GM19035 (cell line): Measurements from ENCODE around the gene EFEMP1.

ENCODE experiments used
- ATAC-seq: cut with Tn5 transposase; IDR thresholded peaks from one replicate; pipeline ENCODE4 v1.9.1; 2021; ENCODE audit not compliant: unreplicated experiment

EFEMP1 gene

GRCh38 chr2:55899881-55900280, 23.7 kb downstream of the EFEMP1 start:
- ATAC-seq = no peak

- no peak for ATAC-seq
Observed at GRCh38 chr2:55898386-55899040, 25.1 kb downstream of the EFEMP1 start.

- no peak for ATAC-seq
Observed at GRCh38 chr2:55896633-55897032, 26.9 kb downstream of the EFEMP1 start.

GRCh38 chr2:55894720-55895119, 28.9 kb downstream of the EFEMP1 start:
- no peak for ATAC-seq

GRCh38 chr2:55891671-55892094, 31.9 kb downstream of the EFEMP1 start:
- no peak for ATAC-seq

- no peak for ATAC-seq
Observed at GRCh38 chr2:55888936-55889335, 34.6 kb downstream of the EFEMP1 start.

- ATAC-seq = no peak
Observed at GRCh38 chr2:55887901-55888624, 35.5 kb downstream of the EFEMP1 start.

- ATAC-seq = no peak
Observed at GRCh38 chr2:55887351-55887750, 36.2 kb downstream of the EFEMP1 start.

- no peak for ATAC-seq
Observed at GRCh38 chr2:55885944-55886281, 37.7 kb downstream of the EFEMP1 start.

GRCh38 chr2:55885127-55885943, 38.2 kb downstream of the EFEMP1 start:
- no peak for ATAC-seq

- ATAC-seq = no peak
Observed at GRCh38 chr2:55883829-55884228, 39.8 kb downstream of the EFEMP1 start.

- no peak for ATAC-seq
Observed at GRCh38 chr2:55883357-55883756, 40.2 kb downstream of the EFEMP1 start.

GRCh38 chr2:55882954-55883353, 40.6 kb downstream of the EFEMP1 start:
- no peak for ATAC-seq

- ATAC-seq = no peak
Observed at GRCh38 chr2:55880416-55881143, 43.0 kb downstream of the EFEMP1 start.

- no peak for ATAC-seq
Observed at GRCh38 chr2:55879976-55880375, 43.6 kb downstream of the EFEMP1 start.

GRCh38 chr2:55877087-55877436, 46.5 kb downstream of the EFEMP1 start:
- ATAC-seq = no peak

GRCh38 chr2:55876429-55877086, 47.0 kb downstream of the EFEMP1 start:
- ATAC-seq = no peak

GRCh38 chr2:55875434-55876135, 48.0 kb downstream of the EFEMP1 start:
- peak; percentile 57 for ATAC-seq

- no peak for ATAC-seq
Observed at GRCh38 chr2:55874338-55874737, 49.2 kb downstream of the EFEMP1 start.

GRCh38 chr2:55871637-55872036, 51.9 kb downstream of the EFEMP1 start:
- no peak for ATAC-seq
